Choroid plexus epithelial cell (primary cell): ENCODE data around the gene PAXX.
"Not testable (repeated sequence)": the region's sequence is repeated elsewhere in the genome, so short reads cannot be mapped to it uniquely, and the experiment has no call there.

ENCODE experiments used
- DNase-seq: peaks from one replicate; pipeline ENCODE4 v3.0.0-alpha.2; 2010; ENCODE audit warnings: low read depth
- H3K4me3 ChIP-seq: 2 replicates; pipeline ENCODE4 v1.5.1; 2011; ENCODE audit warnings: low read depth, mild to moderate bottlenecking, control low read depth, low read length, moderate library complexity
- TF ChIP-seq, protein P1 (sequence below): conservative IDR thresholded peaks from 2 replicates; pipeline ENCODE4 v1.5.1; 2011; ENCODE audit warnings: low read depth, mild to moderate bottlenecking, control low read depth, inconsistent platforms, low read length, moderate library complexity

The PAXX gene

DNA sequence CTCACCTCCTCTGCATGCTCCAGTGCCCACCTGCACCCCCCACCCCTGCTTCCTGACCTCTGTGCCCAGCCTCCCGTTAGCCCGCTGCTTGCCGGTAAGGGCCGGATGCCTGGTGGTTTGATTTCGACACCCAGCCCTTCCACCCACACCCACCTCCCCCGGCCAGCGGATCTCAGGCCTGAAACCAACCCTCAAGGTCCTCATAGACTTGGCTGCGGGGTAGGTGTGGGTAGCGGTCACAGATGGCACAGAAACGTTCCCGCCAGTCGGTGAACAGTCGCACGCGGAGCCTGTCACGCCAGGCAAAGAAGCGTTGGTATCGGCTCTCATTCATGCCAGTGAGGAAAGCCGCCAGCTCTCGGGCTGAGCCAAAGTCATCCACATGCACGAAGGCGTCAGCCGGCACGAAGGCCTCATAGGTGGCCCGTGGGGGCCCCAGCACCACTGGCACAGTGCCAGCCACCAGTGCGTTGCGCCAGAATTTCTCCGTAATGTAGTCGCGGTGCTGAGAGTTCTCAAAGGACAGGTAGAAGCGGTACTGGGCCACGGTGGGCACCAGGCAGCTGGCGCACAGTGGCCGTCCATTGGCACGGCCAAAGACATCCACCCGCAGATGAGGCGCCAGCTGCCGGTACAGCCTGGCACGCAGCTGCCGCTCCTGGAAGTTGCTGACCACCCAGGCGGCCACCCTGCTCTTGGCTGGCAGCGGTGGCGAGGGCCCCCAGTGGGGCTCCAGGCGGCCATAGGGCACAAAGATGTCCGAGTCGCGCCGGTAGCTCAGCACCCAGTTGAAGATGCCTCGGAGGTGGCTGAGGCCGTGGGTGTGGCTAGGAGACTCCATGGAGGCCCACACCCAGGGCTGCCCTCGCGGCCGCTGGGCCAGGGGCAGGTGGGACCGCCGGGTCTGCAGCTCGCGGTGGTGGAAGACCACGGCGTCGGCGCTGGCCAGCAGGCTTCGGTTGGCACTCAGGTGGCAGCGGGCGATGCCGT, 38.6 kb downstream of the PAXX start:
- no peak overlapping the region for H3K4me3 ChIP-seq
- TF ChIP-seq, protein P1, sequence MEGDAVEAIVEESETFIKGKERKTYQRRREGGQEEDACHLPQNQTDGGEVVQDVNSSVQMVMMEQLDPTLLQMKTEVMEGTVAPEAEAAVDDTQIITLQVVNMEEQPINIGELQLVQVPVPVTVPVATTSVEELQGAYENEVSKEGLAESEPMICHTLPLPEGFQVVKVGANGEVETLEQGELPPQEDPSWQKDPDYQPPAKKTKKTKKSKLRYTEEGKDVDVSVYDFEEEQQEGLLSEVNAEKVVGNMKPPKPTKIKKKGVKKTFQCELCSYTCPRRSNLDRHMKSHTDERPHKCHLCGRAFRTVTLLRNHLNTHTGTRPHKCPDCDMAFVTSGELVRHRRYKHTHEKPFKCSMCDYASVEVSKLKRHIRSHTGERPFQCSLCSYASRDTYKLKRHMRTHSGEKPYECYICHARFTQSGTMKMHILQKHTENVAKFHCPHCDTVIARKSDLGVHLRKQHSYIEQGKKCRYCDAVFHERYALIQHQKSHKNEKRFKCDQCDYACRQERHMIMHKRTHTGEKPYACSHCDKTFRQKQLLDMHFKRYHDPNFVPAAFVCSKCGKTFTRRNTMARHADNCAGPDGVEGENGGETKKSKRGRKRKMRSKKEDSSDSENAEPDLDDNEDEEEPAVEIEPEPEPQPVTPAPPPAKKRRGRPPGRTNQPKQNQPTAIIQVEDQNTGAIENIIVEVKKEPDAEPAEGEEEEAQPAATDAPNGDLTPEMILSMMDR, result no peak
- DNase-seq, result no peak

DNA sequence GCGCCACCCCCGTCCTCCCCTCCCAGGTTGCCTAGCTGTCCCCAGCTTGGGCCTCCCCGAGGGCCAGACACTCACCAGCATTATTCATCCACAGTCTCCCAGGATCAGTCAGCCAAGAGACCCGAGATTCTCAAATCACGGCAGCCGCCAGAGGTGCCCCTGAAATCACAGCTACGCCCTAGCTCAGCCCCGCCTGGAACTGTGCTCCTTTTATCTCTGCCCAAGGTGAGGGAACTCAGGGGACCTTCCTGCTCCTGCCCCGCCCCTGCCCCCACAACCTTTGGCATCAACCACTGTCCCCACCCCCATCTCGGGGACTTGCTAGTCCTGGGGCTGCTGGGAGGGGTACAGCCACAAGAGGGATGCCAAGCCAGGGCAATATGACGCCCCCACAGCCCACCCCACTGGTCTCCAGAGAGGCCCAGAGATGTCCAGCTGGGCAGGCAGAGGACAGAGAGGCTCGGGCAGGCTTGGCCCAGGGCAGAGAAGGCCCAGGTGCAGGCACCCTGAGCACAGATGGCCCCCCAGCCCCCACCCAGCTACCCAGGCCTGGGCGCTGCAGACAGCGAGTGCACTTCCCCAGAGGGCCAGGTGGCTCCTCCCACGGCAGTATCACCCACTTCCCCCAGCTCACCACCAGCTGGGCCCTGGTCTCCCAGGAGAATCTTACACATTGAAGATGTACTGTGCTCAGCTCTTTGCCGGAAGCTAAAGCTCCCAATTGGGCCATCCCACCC, 39.9 kb downstream of the PAXX start, which contains the start of gene FUT7:
FUT7 (minus strand) TSS at position 185 of the 737 bp plus-strand sequence; CDS start at position 88, 97 bp downstream.
- TF ChIP-seq, protein P1, result no peak
- DNase-seq, result no peak
- no peak within 1 kb of the TSS for H3K4me3 ChIP-seq

DNA sequence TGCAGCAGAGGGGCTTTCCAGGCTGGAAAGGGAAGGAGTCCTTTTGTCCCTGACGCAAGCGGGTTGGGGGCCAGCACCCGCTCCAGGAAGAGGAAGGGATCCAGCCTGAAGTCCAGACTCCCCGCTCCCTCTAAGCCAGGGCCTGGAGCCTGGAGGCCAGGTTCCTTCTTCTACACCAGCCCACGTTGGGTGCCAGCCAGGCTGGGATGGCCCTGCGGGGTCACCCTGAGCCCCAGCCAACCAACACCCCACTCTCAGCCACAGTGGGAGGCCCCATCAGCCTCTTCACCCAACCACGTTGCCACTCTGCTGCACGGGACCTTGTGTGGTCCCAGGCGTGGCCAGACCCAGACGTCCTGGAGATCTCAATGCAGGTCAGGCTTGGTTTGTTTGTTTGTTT, 40.6 kb downstream of the PAXX start:
- DNase-seq, result no peak
- H3K4me3 ChIP-seq, result no peak overlapping the region
- TF ChIP-seq, protein P1, result no peak

DNA sequence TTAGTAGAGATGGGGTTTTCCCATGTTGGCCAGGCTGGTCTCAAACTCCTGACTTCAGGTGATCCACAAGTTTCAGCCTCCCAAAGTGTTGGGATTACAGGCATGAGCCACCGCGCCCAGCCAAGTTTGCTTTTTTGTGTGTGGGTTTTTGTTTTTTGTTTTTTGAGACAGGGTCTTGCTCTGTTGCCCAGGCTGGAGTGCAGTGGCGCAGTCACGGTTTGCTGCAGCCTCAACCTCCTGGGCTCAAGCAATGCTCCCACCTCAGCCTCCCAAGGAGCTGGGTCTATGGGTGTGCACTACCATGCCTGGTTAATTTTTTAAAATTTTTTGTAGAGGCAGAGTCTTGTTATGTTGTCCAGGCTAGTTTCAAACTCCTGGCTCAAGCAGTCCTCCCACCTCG, 41.3 kb downstream of the PAXX start:
- H3K4me3 ChIP-seq, DNase-seq: not testable (repeated sequence)

DNA sequence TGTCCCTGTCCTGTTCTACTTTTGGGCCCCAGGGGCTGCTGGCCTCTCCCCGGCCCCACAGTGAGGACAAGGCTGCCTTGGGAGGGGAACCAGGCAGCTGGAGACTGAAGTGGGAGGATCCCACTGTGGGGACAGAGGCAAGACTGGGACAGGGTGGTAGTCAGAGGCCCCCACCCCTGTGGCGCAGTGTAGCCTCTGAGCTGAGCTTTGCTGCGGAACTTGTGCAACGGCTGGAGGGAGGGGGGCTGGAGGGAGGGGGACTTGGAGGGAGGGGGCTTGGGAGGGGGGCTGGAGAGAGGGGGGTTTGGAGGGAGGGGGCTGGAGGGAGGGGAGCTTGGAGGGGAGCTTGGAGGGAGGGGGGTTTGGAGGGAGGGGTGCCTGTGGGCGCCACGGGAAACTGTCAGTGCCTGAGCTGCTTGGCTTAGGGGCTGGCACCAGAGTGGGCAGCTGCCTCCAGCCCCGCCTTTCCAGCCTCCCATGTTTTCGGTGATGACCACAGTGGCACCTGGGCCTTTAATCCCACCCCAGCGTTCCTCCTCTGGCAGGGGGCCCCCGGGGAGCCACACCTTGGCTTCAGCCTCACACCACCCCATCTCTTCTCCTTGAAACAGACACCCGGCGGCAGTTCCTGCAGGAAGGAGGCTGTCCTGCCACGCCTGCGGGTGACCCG, 42.0 kb downstream of the PAXX start:
- TF ChIP-seq, protein P1, result no peak
- DNase-seq, result no peak
- no peak overlapping the region for H3K4me3 ChIP-seq

DNA sequence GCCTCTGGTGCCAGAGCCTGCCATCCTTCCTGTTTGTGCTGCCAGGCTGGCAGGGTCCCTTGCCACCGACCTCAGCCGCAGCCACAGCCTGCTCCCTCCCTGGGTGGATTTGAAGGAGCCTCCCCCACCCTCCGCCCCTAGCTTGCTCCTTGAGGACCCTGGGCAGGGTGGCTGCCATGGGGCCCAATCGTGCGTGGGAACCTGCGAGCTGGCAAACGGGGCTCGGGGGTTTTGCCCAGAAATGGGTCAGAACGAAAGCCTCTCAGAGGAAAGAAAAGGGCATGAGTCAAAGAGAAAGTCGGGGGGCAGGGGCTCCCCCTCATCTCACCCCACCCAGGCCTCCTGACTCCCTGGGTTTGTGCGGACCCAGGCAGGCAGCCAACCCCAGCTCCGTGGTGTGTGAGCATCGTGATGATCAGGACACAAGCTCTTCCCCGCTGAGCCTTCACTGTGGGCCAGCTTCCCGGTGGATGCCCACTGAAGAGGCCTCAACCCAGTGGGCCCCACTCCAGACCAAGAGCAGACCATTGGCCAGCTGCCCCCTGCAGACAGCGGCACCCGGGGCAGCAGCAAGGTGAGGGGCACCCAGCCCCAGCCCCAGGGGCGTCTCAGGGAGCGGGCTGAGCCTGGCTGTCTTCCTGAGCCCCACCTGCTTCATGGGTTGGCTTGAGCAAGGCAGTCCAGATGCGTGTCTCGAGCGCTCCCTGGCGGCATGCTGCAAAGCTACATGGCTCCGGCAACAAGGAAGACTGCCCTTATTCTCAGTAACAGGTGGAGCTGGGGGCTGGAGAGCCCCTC, 42.7 kb downstream of the PAXX start:
- TF ChIP-seq, protein P1, result peak; percentile 89
- peak; percentile 92 for DNase-seq
- H3K4me3 ChIP-seq, result no peak overlapping the region
